ENCODE results near the gene CPA5. TPM values are rescaled to one million over a fixed set of nuclear protein-coding genes. Genes with fewer than 3 reads are reported as not detected.

Gene CPA5
- polyA plus RNA-seq, 1 of the 3 experiments (the other 2 are of a cell fraction), result 1.3 TPM

DNA sequence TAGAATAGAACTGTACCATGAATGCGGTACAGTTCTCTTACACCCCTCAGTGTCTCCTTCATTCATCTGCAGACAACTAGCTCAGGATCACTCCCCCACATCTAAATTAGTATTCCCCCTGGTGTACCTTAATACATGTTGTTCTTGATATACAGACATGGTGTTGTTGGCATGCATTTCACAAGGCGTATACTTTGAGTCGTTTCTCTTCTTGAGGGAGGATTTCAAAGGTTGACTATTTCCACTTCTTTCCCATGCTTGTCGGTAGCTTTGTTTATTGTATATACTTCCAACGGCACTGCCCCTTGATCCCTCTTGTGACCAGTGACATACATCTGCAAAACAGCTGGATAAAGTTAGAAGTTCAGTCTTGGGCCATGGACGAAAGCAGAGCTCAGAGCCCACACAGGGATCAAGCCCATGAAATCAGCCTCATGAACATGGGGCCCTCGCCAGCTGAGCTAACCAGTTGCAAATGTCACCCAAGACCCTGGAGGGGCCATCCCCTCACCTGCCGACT, 43.1 kb upstream of the CPA5 start:
- H3K79me2 ChIP-seq (ENCODE audit: insufficient read depth), result no peaks in the 10 kb centered on the region
- no peaks in the 10 kb centered on the region for H3K9me2 ChIP-seq
- H3K4me2 ChIP-seq, result no peak overlapping the region
- ChIA-PET CTCF (interaction anchor here (1.4 to 1.7 kb wide), 2 partner anchors 38 to 457 kb away, joined by 4 to 5 read pairs; no protein-coding TSS in a partner anchor), POLR2A (no interaction called here)
- H3K4me3 ChIP-seq (ENCODE audit: low read depth in 2 of 2, low read length in 1 of 2), result no peak overlapping the region
- H3K9me3 ChIP-seq, result no peaks in the 10 kb centered on the region
- no peak for DNase-seq
- WGBS (ENCODE audit: low lambda C conversion rate), result 88% methylated on average over 8 of the region's 8 CpGs
- no peak overlapping the region for H3K9ac ChIP-seq
- H3F3A ChIP-seq (replicated peaks; ENCODE audit: insufficient read depth), result no peaks in the 10 kb centered on the region
- H3K4me1 ChIP-seq (ENCODE audit: control insufficient read depth in 1 of 2, insufficient read depth in 2 of 2, low read depth in 1 of 2, low read length in 1 of 2), result peaks cover 0 to 12% of the 10 kb centered on the region in 2 experiments; a peak in 1 of 4 replicates
- H4K20me1 ChIP-seq (ENCODE audit: insufficient read depth), result no peaks in the 10 kb centered on the region
- no peak overlapping the region for H3K27ac ChIP-seq (ENCODE audit: low read depth in 2 of 2, low read length in 1 of 2)
- H3K27me3 ChIP-seq (ENCODE audit: insufficient read depth), result no peaks in the 10 kb centered on the region
- no peak overlapping the region for H2AFZ ChIP-seq (ENCODE audit: low read depth)
- no peak for TF ChIP-seq TEAD4 (IDR thresholded peaks at IDR 0.05; ENCODE audit: borderline replicate concordance, insufficient read depth)
- no peak for TF ChIP-seq NRF1 (IDR thresholded peaks at IDR 0.05; ENCODE audit: low read depth, low read length)
- TF ChIP-seq, protein P1, sequence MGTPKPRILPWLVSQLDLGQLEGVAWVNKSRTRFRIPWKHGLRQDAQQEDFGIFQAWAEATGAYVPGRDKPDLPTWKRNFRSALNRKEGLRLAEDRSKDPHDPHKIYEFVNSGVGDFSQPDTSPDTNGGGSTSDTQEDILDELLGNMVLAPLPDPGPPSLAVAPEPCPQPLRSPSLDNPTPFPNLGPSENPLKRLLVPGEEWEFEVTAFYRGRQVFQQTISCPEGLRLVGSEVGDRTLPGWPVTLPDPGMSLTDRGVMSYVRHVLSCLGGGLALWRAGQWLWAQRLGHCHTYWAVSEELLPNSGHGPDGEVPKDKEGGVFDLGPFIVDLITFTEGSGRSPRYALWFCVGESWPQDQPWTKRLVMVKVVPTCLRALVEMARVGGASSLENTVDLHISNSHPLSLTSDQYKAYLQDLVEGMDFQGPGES (IDR thresholded peaks at IDR 0.05; ENCODE audit: low read depth, low read length), result no peak
- TF ChIP-seq EP300 (IDR thresholded peaks at IDR 0.05; ENCODE audit: borderline replicate concordance in 1 of 2, low read depth in 1 of 2, low read length in 1 of 2), result no peak
- peaks cover 4 to 15% of the 10 kb centered on the region in 2 experiments for H3K36me3 ChIP-seq (replicated peaks in 1 of 2; ENCODE audit: control insufficient read depth in 1 of 2, insufficient read depth in 2 of 2, low read length in 1 of 2)

DNA sequence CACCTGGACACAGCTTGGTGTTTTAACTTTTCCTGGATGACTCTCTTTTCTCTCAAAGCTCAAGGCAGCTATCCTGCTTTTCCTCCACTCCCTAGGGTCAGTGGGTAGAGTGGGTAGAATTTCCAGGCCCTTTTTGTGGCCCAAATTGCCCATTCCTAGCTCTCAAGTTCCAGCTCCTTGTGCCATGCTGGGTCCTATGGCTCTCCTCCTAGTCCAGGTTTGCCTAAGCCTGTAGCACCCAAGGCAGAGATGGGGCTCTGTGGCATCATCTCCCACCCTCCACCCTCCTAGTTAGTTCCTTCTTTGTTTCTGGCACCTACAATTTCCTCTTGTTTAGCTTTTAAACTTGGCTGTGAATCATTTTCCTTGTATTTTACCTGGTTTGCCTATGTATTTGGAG, 42.0 kb upstream of the CPA5 start:
- peaks cover 0 to 12% of the 10 kb centered on the region in 2 experiments; a peak in 1 of 4 replicates for H3K4me1 ChIP-seq (ENCODE audit: control insufficient read depth in 1 of 2, insufficient read depth in 2 of 2, low read depth in 1 of 2, low read length in 1 of 2)
- H3K36me3 ChIP-seq (replicated peaks in 1 of 2; ENCODE audit: control insufficient read depth in 1 of 2, insufficient read depth in 2 of 2, low read length in 1 of 2), result peaks cover 4 to 15% of the 10 kb centered on the region in 2 experiments
- no peak for DNase-seq
- H3K27ac ChIP-seq (ENCODE audit: low read depth in 2 of 2, low read length in 1 of 2), result no peak overlapping the region
- H3K4me3 ChIP-seq (ENCODE audit: low read depth in 2 of 2, low read length in 1 of 2), result no peak overlapping the region
- H3K9me2 ChIP-seq, result no peaks in the 10 kb centered on the region
- no peaks in the 10 kb centered on the region for H3K79me2 ChIP-seq (ENCODE audit: insufficient read depth)
- CTCF ChIA-PET, result interaction anchor here (1.3 to 1.7 kb wide), 3 partner anchors 9 to 456 kb away, joined by 4 to 5 read pairs (median 5); no protein-coding TSS in a partner anchor
- H3K4me2 ChIP-seq, result no peak overlapping the region
- no peaks in the 10 kb centered on the region for H3K9me3 ChIP-seq
- H3K27me3 ChIP-seq (ENCODE audit: insufficient read depth), result no peaks in the 10 kb centered on the region
- POLR2A ChIA-PET, result no interaction called here
- no peak overlapping the region for H3K9ac ChIP-seq
- no peak for TF ChIP-seq TAF1 (IDR thresholded peaks at IDR 0.05; ENCODE audit: borderline replicate concordance, low read depth, low read length)
- no peak for TF ChIP-seq FOXM1 (IDR thresholded peaks at IDR 0.05; ENCODE audit: low read depth)
- TF ChIP-seq TCF12 (IDR thresholded peaks at IDR 0.05), result no peak
- no peak for TF ChIP-seq SMC3 (IDR thresholded peaks at IDR 0.05; ENCODE audit: low read depth, low read length)
- TF ChIP-seq EZH2phosphoT487 (IDR thresholded peaks at IDR 0.05; ENCODE audit: borderline replicate concordance, low read depth), result no peak
- TF ChIP-seq GATA2 (CRISPR knock-in tag; IDR thresholded peaks at IDR 0.05), result no peak
- no peak for TF ChIP-seq RFX5 (IDR thresholded peaks at IDR 0.05; ENCODE audit: low read length)
- TF ChIP-seq NRF1 (IDR thresholded peaks at IDR 0.05; ENCODE audit: low read depth, low read length), result no peak
- TF ChIP-seq, protein P2, sequence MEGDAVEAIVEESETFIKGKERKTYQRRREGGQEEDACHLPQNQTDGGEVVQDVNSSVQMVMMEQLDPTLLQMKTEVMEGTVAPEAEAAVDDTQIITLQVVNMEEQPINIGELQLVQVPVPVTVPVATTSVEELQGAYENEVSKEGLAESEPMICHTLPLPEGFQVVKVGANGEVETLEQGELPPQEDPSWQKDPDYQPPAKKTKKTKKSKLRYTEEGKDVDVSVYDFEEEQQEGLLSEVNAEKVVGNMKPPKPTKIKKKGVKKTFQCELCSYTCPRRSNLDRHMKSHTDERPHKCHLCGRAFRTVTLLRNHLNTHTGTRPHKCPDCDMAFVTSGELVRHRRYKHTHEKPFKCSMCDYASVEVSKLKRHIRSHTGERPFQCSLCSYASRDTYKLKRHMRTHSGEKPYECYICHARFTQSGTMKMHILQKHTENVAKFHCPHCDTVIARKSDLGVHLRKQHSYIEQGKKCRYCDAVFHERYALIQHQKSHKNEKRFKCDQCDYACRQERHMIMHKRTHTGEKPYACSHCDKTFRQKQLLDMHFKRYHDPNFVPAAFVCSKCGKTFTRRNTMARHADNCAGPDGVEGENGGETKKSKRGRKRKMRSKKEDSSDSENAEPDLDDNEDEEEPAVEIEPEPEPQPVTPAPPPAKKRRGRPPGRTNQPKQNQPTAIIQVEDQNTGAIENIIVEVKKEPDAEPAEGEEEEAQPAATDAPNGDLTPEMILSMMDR (IDR thresholded peaks at IDR 0.05), result no peak
- TF ChIP-seq NFIC (IDR thresholded peaks at IDR 0.05; ENCODE audit: borderline replicate concordance), result no peak
- TF ChIP-seq, protein P3, sequence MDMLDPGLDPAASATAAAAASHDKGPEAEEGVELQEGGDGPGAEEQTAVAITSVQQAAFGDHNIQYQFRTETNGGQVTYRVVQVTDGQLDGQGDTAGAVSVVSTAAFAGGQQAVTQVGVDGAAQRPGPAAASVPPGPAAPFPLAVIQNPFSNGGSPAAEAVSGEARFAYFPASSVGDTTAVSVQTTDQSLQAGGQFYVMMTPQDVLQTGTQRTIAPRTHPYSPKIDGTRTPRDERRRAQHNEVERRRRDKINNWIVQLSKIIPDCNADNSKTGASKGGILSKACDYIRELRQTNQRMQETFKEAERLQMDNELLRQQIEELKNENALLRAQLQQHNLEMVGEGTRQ (IDR thresholded peaks at IDR 0.05; ENCODE audit: borderline replicate concordance, low read depth, low read length), result no peak
- no peaks in the 10 kb centered on the region for H4K20me1 ChIP-seq (ENCODE audit: insufficient read depth)
- H3F3A ChIP-seq (replicated peaks; ENCODE audit: insufficient read depth), result no peaks in the 10 kb centered on the region
- H2AFZ ChIP-seq (ENCODE audit: low read depth), result no peak overlapping the region

Measured in SK-N-SH (cell line).